Testis (tissue), 3 donors: ENCODE measurements around the gene SKI. TPM values are rescaled to one million over a fixed set of nuclear protein-coding genes. Genes with fewer than 3 reads are reported as not detected.

Experiments
- DNase-seq: peaks from one replicate; pipeline ENCODE4 v3.0.0-alpha.2; 2019
- H3K27ac ChIP-seq, 2 donors: fragments of 200-600 bp; sonication (generic); one replicate each; pipeline ENCODE4 v1.5.1; 2019
- H3K27me3 ChIP-seq: fragments of 200-600 bp; sonication (generic); one replicate; pipeline ENCODE4 v1.5.1; 2019
- H3K36me3 ChIP-seq: fragments of 200-600 bp; sonication (generic); one replicate; pipeline ENCODE4 v1.5.1; 2017; ENCODE audit warnings: low read depth; ENCODE audit errors: missing control alignments
- H3K4me1 ChIP-seq: fragments of 200-600 bp; sonication (generic); one replicate; pipeline ENCODE4 v1.5.1; 2019
- H3K4me3 ChIP-seq, 2 donors: fragments of 200-600 bp; sonication (generic); one replicate each; pipeline ENCODE4 v1.5.1; 2017 to 2019
- H3K9me3 ChIP-seq: fragments of 200-600 bp; sonication (generic); one replicate; pipeline ENCODE4 v1.5.1; 2017
- CTCF ChIP-seq, 3 experiments: fragments of 450-650 bp in 2 of 3; fragments of 200-600 bp in 1 of 3; sonication (generic) in 1 of 3; IDR thresholded peaks; one replicate each; pipeline ENCODE4 v1.5.1; 2016 to 2019; ENCODE audit warnings: antibody characterized with exemption in 3 of 3, mild to moderate bottlenecking in 2 of 3, moderate library complexity in 1 of 3
- POLR2A ChIP-seq: fragments of 450-650 bp; IDR thresholded peaks from one replicate; pipeline ENCODE4 v1.6.1; 2017; ENCODE audit warnings: antibody characterized with exemption, mild to moderate bottlenecking, moderate library complexity
- WGBS, 2 donors: methylation state at CpG; one replicate each; pipeline ENCODE4 v1.1.5; 2018; 5-methylcytosine and 5-hydroxymethylcytosine counted together
- intact Hi-C: fragments of 100-400 bp; cut with DNase I; formaldehyde crosslinking; loops from one replicate; pipeline ENCODE4 v1.15.1; 2023; ENCODE audit warnings: low total_unique reads
- polyA plus RNA-seq: library from polyadenylated mRNA; stranded (reverse); fragments of 350-450 nt; fragmentation: Illumina TruSeq; extraction: RNeasy Lipid Tissue Mini Kit (QIAGEN cat#74804); gene quantifications from one replicate; pipeline ENCODE4 v1.2.3, GENCODE V29; 2014; ENCODE audit warnings: low read depth, low replicate concordance; ENCODE audit not compliant: insufficient read depth
- total RNA-seq, 2 donors: library from RNA; depleted of rRNA; stranded (reverse); fragments of >200 nt; gene quantifications; one replicate each; pipeline ENCODE4 v1.2.3, GENCODE V29; 2016

SKI gene
- total and polyA plus RNA-seq, 3 donors from 2014 or later: 40.2 to 87.1 (median 85.7) TPM

GRCh38 chr1:2215329-2215728 lies 12.8 kb upstream of the SKI start:
- Histone ChIP-seq H3K27ac (no peak overlapping the region), H3K36me3 (no peaks in the 10 kb centered on the region), H3K27me3 (no peaks in the 10 kb centered on the region), H3K4me3 (no peak overlapping the region), H3K4me1 (peaks cover 30% of the 10 kb centered on the region), H3K9me3 (no peaks in the 10 kb centered on the region)
- TF ChIP-seq CTCF (IDR thresholded peaks at IDR 0.05): no peak
- intact Hi-C loops: no loop called here
- 89 to 94% methylated on average over 3 to 14 of the region's 14 CpGs for WGBS, 2 donors
- no peak for DNase-seq

DNA sequence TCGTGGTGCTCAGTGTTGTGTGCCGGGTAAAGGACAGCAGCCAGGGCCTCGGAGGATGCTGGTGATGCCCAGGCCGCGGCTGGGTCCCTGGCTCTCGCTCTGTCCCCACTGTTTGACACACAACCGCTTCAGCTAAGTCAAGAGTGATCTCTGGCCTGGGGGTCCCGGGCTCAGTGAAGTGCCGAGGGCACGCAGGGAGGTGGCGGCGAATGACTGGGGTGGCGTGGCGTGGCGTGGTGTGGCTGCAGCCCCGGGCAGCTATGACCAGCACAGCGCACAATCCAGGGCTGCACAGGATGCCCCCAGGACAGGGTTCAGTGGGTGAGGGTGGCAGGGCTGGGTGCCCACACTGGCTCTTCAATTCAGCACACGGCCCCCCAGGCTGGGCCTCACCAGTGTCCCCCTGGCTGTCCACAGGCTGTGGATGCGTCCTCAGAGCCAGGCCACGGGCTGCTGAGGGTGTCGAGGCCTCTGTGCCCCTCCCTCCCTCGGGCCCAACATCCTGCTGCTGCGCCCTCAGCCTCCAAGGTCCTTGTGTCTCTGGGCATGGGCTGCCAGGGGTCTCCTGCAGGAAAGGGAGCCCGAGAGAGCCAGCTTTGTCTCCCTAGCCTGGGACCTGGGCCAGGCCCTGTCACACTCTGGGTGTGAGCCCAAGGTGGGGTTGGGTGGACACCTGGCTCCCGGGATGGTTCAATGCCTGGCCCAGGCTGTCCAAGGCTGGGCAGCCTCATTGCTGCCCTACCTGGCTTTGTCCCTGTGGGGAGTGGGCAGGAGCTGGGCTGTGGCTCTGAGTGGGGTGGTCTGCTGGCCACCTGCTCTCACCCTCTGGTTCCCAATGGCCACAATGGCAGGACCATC lies 12.0 kb upstream of the SKI start:
- WGBS, 2 donors: 91 to 93% methylated on average over 9 to 24 of the region's 25 CpGs
- TF ChIP-seq POLR2A: no peak
- TF ChIP-seq CTCF (IDR thresholded peaks at IDR 0.05): no peak
- intact Hi-C loops: no loop called here
- Histone ChIP-seq H3K27me3 (no peaks in the 10 kb centered on the region), H3K36me3 (no peaks in the 10 kb centered on the region), H3K9me3 (no peaks in the 10 kb centered on the region), H3K4me3 (no peak overlapping the region), H3K4me1 (peaks cover 30% of the 10 kb centered on the region), H3K27ac (no peak overlapping the region)
- DNase-seq: no peak

DNA sequence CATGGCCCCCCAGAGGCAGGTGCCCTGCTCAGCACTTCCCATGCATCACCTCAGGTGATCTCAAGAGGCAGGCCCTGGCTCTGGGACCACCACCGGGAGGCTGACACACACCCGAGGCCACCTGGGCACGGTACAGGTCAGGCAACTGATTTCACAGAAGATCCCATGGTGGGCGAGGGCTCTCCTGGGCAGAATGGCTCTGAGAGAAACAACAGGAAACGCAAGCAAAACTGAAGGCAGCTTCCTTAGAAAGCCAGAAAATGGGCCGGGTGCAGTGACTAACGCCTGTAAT lies 11.4 kb upstream of the SKI start:
- WGBS, 2 donors: 87 to 94% methylated on average over 4 to 7 of the region's 7 CpGs
- TF ChIP-seq CTCF (IDR thresholded peaks at IDR 0.05) (no peak), POLR2A (no peak)
- H3K4me3 ChIP-seq: no peak overlapping the region
- H3K27me3 ChIP-seq: no peaks in the 10 kb centered on the region
- peaks cover 30% of the 10 kb centered on the region for H3K4me1 ChIP-seq
- intact Hi-C loops: no loop called here
- no peak for DNase-seq
- no peak overlapping the region for H3K27ac ChIP-seq
- H3K36me3 ChIP-seq: no peaks in the 10 kb centered on the region
- H3K9me3 ChIP-seq: no peaks in the 10 kb centered on the region

DNA sequence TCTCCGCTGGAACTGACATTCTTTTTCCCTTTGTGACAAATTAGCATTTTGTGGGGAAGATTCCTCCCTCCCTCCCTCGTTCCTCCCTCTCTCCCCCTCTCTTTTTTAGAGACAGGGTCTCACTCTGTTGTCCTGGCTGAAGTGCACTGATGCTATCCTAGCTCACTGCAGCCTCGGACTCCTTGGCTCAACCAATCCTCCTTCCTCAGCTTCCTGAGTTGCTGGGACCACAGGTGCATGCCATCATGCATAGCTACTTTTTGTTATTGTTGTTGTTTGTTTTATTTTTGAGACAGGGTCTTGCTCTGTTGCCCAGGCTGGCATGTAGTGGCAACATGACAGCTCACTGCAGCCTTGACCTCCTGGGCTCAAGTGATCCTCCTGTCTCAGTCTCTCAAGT lies 6.8 kb upstream of the SKI start:
- no peak for DNase-seq
- Histone ChIP-seq H3K27me3 (no peaks in the 10 kb centered on the region), H3K36me3 (no peaks in the 10 kb centered on the region), H3K4me1 (peaks cover 1% of the 10 kb centered on the region), H3K4me3 (no peak overlapping the region), H3K9me3 (no peaks in the 10 kb centered on the region), H3K27ac (no peak overlapping the region)
- no peak for TF ChIP-seq POLR2A
- no peak for TF ChIP-seq CTCF (IDR thresholded peaks at IDR 0.05)
- intact Hi-C loops: no loop called here
- 85 to 87% methylated on average over 3 of the region's 3 CpGs for WGBS, 2 donors

- WGBS, 2 donors: 92 to 96% methylated on average over 7 of the region's 7 CpGs
- Histone ChIP-seq H3K27me3 (no peaks in the 10 kb centered on the region), H3K36me3 (no peaks in the 10 kb centered on the region), H3K27ac (no peak overlapping the region), H3K9me3 (no peaks in the 10 kb centered on the region), H3K4me3 (no peak overlapping the region), H3K4me1 (peaks cover 7% of the 10 kb centered on the region)
- DNase-seq: no peak
- intact Hi-C loops: no loop called here
- no peak for TF ChIP-seq CTCF (IDR thresholded peaks at IDR 0.05)
- no peak for TF ChIP-seq POLR2A
Observed at GRCh38 chr1:2224170-2224584, 3.9 kb upstream of the SKI start.
